Activated T-cell treated with anti-CD3 and anti-CD28 coated beads for 48 hours (primary cell): ENCODE measurements around the gene PHRF1.
"Not testable (repeated sequence)": the region's sequence is repeated elsewhere in the genome, so short reads cannot be mapped to it uniquely, and the experiment has no call there.

Experiments
- DNase-seq: peaks from one replicate; pipeline ENCODE4 v3.0.0-alpha.2; 2020; ENCODE audit warnings: low read depth

PHRF1 gene

GRCh38 chr11:627308-627576 is 51.0 kb downstream of the PHRF1 start:
- DNase-seq, result no peak

GRCh38 chr11:628056-628455 is 51.8 kb downstream of the PHRF1 start:
- DNase-seq, result no peak

GRCh38 chr11:629237-629583 is 52.9 kb downstream of the PHRF1 start:
- no peak for DNase-seq

- no peak for DNase-seq
Measured at GRCh38 chr11:630871-631270, 54.6 kb downstream of the PHRF1 start.

- DNase-seq, result no peak
Measured at GRCh38 chr11:635945-636510, 59.8 kb downstream of the PHRF1 start.

GRCh38 chr11:636511-637332 is 60.5 kb downstream of the PHRF1 start, which contains the start of gene DRD4:
Gene DRD4, plus strand, starts transcription at chr11:637269. Its CDS starts 36 bp downstream, at chr11:637305.
- DNase-seq, result no peak

- no peak for DNase-seq
Measured at GRCh38 chr11:637333-637592, 61.0 kb downstream of the PHRF1 start.

GRCh38 chr11:637593-638521 is 61.6 kb downstream of the PHRF1 start:
- DNase-seq, result no peak

GRCh38 chr11:638631-639331 is 62.5 kb downstream of the PHRF1 start:
- no peak for DNase-seq

GRCh38 chr11:639332-639955 is 63.2 kb downstream of the PHRF1 start:
- no peak for DNase-seq

GRCh38 chr11:640021-640706 is 63.9 kb downstream of the PHRF1 start:
- DNase-seq, result no peak

GRCh38 chr11:641806-642370 is 65.6 kb downstream of the PHRF1 start:
- DNase-seq, result no peak

- no peak for DNase-seq
Measured at GRCh38 chr11:643366-643765, 67.1 kb downstream of the PHRF1 start.

- DNase-seq, result no peak
Measured at GRCh38 chr11:643849-644738, 67.8 kb downstream of the PHRF1 start.

- no peak for DNase-seq
Measured at GRCh38 chr11:645536-645935, 69.3 kb downstream of the PHRF1 start.

GRCh38 chr11:646214-646613 is 69.9 kb downstream of the PHRF1 start:
- no peak for DNase-seq

- DNase-seq, result not testable (repeated sequence)
Measured at GRCh38 chr11:647672-648158, 71.4 kb downstream of the PHRF1 start.

GRCh38 chr11:650482-650881 is 74.2 kb downstream of the PHRF1 start:
- no peak for DNase-seq

- not testable (repeated sequence) for DNase-seq
Measured at GRCh38 chr11:653136-653535, 76.9 kb downstream of the PHRF1 start.

GRCh38 chr11:653837-654236 is 77.6 kb downstream of the PHRF1 start:
- DNase-seq, result no peak
